ENCODE data around the gene PLIN1. TPM values are rescaled to one million over a fixed set of nuclear protein-coding genes. Genes with fewer than 3 reads are reported as not detected.

The PLIN1 gene
- total and polyA plus RNA-seq, 10 of the 15 experiments (the other 5 are each of a cell fraction or from before 2014, with no cell fraction given): 0.05 to 0.13 (median 0.09) TPM; not detected in 6

DNA sequence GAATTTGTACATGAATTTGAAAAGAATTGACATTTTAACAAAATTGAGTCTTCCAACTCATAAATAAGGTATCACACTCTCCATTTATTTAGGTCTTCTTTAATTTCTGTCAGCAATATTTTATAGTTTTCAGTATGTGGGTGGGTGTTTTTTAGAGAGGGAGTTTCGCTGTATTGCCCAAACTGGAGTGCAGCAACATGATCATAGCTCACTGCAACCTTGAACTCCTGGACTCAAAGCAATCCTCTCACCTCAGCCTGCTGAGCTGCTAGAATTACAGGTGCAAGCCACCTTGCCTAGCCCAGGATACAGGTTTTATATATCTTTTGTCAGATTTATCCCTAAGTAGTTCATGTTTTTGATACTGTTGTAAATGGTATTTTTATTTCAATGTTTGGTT, 16.0 kb upstream of the PLIN1 start:
- FAIRE-seq (no peak), ATAC-seq (no peak), DNase-seq (ENCODE audit: low read depth, low spot score) (no peak)
- Histone ChIP-seq H3K4me1 (ENCODE audit: control insufficient read depth, insufficient read depth, low read length) (no peaks in the 10 kb centered on the region), H3K9ac (ENCODE audit: control insufficient read depth, insufficient read depth, low read length) (no peak overlapping the region), H2AFZ (ENCODE audit: control insufficient read depth, low read depth, low read length) (no peak overlapping the region), H3K4me3 (no peak overlapping the region), H3K27ac (ENCODE audit: control insufficient read depth, insufficient read depth) (no peak overlapping the region), H3K27me3 (replicated peaks in 1 of 2; ENCODE audit: control insufficient read depth in 2 of 2, insufficient read depth in 2 of 2, low read length in 1 of 2) (no peaks in the 10 kb centered on the region; a peak in 1 of 4 replicates), H3K9me3 (replicated peaks; ENCODE audit: control insufficient read depth, insufficient read depth, low read length) (no peaks in the 10 kb centered on the region), H3K4me2 (ENCODE audit: control insufficient read depth, insufficient read depth) (no peak overlapping the region), H3K79me2 (ENCODE audit: control insufficient read depth, insufficient read depth, low read length) (no peaks in the 10 kb centered on the region), H4K20me1 (ENCODE audit: control insufficient read depth, insufficient read depth) (no peaks in the 10 kb centered on the region), H3K36me3 (ENCODE audit: control insufficient read depth in 2 of 2, insufficient read depth in 2 of 2, low read length in 1 of 2) (no peaks in the 10 kb centered on the region)
- TF ChIP-seq RELA (IDR thresholded peaks at IDR 0.05; ENCODE audit: borderline replicate concordance, partially characterized antibody) (no peak), CBX3 (IDR thresholded peaks at IDR 0.05; ENCODE audit: borderline replicate concordance, low read depth) (no peak), NBN (IDR thresholded peaks at IDR 0.05) (no peak), ATF7 (IDR thresholded peaks at IDR 0.05; ENCODE audit: low read depth) (no peak), IKZF1 (conservative IDR thresholded peaks at IDR 0.05) (no peak), RCOR1 (conservative IDR thresholded peaks at IDR 0.05; ENCODE audit: low read depth, low read length) (no peak), BMI1 (IDR thresholded peaks at IDR 0.05; ENCODE audit: borderline replicate concordance) (no peak), BHLHE40 (IDR thresholded peaks at IDR 0.05; ENCODE audit: borderline replicate concordance in 1 of 2, low read depth in 2 of 2, low read length in 1 of 2) (no peak), PAX8 (IDR thresholded peaks at IDR 0.05) (no peak)
- TF ChIP-seq, protein P1, sequence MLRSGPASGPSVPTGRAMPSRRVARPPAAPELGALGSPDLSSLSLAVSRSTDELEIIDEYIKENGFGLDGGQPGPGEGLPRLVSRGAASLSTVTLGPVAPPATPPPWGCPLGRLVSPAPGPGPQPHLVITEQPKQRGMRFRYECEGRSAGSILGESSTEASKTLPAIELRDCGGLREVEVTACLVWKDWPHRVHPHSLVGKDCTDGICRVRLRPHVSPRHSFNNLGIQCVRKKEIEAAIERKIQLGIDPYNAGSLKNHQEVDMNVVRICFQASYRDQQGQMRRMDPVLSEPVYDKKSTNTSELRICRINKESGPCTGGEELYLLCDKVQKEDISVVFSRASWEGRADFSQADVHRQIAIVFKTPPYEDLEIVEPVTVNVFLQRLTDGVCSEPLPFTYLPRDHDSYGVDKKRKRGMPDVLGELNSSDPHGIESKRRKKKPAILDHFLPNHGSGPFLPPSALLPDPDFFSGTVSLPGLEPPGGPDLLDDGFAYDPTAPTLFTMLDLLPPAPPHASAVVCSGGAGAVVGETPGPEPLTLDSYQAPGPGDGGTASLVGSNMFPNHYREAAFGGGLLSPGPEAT (IDR thresholded peaks at IDR 0.05; ENCODE audit: low read depth): no peak
- in situ Hi-C loops (cut with MboI): no loop called here
- 39% methylated on average over 1 of the region's 1 CpG for WGBS (ENCODE audit: insufficient coverage, insufficient replicate concordance, low lambda C conversion rate, missing lambda C conversion rate)
- RAD21 ChIA-PET (ENCODE audit: unreplicated experiment): no interaction called here
- POLR2A ChIA-PET: no interaction called here
- SMC1A ChIA-PET (ENCODE audit: uncharacterized antibody, unreplicated experiment): no interaction called here
- CTCF ChIA-PET: no interaction called here
- no TSS peak for BruUV-seq (replicated peaks)
- intact Hi-C loops (cut with micrococcal nuclease; ENCODE audit: unreplicated experiment): no loop called here
